GM19455 (cell line): ENCODE data around the gene SLC51A.
"Not testable (repeated sequence)": the region's sequence is repeated elsewhere in the genome, so short reads cannot be mapped to it uniquely, and the experiment has no call there.

Source experiments
- ATAC-seq: cut with Tn5 transposase; IDR thresholded peaks from one replicate; pipeline ENCODE4 v1.9.1; 2021; ENCODE audit not compliant: unreplicated experiment

SLC51A gene

GRCh38 chr3:196237203-196237602 lies 20.9 kb downstream of the SLC51A start:
- no peak for ATAC-seq

- no peak for ATAC-seq
These were observed 22.6 kb downstream of the SLC51A start for GRCh38 chr3:196238612-196239560.

DNA sequence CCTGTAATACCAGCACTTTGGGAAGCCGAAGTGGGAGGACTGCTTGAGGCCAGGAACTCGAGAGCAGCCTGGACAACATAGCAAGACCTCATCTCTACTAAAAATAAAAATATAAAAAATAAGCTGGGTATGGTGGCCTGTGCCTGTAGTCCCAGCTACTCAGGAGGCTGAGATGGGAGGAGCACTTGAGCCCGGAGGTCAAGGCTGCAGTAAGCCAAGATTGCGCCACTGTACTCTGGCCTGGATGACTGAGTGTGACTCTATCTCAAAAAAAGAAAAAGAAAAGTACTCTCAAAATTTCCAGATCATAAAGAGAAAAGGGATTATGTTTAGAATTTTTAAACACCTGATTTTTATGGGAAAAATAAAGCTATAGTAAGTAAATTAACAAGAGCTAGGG lies 24.1 kb downstream of the SLC51A start:
- no peak for ATAC-seq

DNA sequence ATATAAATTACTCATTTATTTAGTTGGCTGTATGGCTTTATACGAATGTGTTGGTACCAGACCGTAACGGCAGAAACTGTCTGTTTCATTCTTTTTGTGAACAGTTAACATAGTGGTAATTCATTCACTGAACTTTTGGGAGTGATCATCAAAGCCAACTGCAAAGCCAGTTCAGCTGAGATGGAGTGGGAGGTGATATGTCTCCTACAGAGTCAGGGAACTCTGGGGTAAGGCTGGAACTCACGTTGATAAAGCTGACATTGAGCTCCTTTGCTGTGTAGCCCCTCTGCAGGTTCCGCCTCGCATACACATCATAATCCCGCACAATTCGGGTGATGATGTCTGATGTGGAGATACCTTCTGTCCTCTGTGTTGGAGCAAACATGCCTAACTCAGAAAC lies 25.4 kb downstream of the SLC51A start:
- no peak for ATAC-seq

- ATAC-seq, result not testable (repeated sequence)
These were observed 27.8 kb downstream of the SLC51A start for GRCh38 chr3:196244166-196244565.

- ATAC-seq, result no peak
These were observed 30.4 kb downstream of the SLC51A start for GRCh38 chr3:196246612-196247308.

GRCh38 chr3:196251918-196252317 lies 35.6 kb downstream of the SLC51A start:
- no peak for ATAC-seq

DNA sequence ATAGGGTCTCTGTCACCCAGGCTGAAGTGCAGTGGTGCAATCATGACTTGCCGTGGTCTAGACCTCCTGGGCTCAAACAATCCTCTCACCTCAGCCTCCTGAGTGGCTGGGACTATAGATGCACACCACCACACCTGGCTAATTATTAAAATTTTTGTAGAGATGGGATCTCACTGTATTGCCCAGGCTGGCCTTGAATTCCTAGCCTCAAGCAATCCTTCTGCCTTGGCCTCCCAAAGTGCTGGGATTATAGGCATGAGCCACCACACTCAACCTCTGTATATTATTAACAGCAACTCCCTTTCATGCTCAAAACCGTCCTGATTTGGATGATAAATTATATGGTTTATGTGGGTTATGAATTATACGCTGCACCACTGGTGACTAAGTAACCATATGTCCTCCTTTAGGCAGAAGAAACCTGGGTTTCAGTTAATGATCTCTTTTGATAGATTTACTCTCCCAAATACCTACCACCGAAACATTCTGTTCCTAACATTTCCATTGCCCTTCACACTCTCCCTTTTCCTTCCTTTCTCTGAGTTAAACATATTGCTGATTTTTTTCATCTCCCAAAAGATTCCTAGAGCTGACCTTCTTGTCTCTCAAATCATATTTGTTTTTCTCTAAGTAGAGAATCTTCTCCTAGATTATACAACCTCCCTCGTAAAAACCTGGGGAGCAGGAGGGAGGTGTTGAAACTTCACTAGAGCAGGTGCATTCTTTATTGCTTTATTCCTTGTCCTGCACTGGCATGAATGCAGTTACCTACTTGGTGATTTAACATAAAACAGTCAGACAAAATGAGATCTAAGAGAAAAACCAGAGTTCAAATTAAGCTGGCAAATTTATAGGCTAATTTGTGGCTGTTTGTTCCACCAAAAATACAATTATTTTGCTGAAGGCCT lies 38.3 kb downstream of the SLC51A start:
- ATAC-seq, result no peak

- ATAC-seq, result no peak
These were observed 39.4 kb downstream of the SLC51A start for GRCh38 chr3:196255776-196256175.

GRCh38 chr3:196260784-196261183 lies 44.5 kb downstream of the SLC51A start:
- ATAC-seq, result no peak

DNA sequence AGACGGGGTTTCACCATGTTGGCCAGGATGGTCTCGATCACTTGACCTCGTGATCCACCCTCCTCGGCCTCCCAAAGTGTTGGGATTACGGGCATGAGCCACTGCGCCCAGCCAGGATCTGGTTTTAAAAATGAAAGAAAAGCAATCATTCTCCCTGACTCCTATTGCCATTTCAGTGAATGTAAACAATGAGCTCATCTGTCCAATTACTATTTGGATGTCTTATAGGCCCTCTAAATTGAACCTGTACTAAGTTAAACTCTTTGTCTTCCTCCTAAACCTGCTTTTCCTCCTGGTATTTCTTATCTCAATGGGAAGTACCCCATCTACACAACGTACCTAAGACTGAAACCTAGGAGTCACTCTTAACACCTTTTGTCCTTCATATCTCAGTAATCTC lies 47.5 kb downstream of the SLC51A start:
- no peak for ATAC-seq

- ATAC-seq, result no peak
These were observed 52.2 kb downstream of the SLC51A start for GRCh38 chr3:196268284-196269163.

DNA sequence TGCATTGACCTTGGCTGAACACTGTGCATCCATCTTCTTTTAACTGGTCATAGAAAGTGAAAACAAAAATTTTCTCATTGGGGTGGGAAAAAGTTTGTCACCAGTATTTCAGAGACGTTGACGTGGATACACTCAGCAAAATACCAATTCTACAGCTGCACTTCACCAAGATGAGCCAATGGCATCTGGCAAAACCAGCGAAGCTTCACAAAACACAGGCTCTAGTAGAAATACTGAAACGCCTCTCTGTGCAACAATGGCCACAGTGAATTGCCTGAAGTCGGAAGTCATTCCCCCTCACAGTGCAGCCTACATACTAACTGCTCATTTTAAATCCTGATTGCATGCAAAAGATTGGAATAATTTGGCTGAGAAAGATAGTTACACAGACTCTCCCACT lies 54.2 kb downstream of the SLC51A start:
- ATAC-seq, result no peak

DNA sequence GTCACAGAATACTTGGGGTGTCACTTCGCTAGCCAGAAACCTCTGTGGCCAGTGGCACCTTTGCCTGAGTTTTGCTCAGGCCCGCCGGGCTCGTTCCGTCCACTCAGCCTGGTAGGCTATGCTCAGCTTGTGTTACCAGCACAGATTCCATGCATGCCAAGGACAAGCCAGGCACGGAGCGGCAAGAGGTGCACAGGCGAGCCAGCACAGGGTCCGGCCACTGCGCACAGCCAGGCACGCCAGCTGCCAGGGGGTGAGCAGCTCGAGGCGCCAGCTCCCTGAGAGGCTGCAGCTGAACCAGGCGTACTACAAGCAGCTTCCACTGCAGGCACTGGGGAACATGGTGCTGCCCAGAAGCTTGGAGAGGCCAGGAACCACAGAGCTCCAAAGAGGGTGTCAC lies 56.5 kb downstream of the SLC51A start:
- ATAC-seq, result no peak

DNA sequence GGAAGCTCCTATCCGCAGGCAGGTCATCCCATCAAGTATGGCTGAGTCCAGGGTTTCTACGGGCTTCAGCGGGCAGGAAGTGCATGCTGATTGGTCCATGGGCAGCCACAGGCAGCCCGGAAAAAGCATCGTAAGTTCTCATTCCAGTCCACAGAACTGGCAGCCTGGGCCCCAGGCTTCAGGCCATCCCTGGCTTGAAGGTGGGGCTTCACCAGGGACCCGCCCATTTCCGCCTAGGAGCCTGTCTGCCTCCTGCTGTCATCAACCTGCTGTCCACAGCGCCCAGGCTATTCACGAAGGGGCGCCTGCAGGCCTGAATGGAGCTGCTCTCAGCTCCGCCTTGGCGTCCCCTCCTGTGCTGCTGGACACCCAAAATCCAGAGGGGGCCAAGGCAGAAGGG lies 57.3 kb downstream of the SLC51A start:
- no peak for ATAC-seq

- peak; percentile 86 for ATAC-seq
These were observed 58.3 kb downstream of the SLC51A start for GRCh38 chr3:196274585-196274984.

DNA sequence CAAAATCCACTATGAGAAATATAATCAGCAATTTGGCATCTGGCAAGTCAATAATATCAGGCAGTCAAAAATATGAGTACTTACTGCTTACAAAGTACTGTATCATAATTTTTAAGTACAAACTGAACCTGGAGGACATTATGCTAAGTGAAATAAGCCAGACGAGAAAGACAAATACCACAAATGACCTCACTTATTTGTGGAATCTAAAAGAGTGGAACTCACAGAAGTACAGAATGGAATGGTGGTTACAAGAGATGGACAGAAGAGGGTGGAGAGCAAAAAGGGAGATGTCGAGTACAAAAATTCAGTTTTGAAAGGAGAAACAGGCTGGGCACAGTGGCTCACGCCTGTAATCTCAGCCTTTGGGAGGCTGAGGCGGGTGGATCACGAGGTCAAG lies 58.8 kb downstream of the SLC51A start:
- ATAC-seq, result no peak

DNA sequence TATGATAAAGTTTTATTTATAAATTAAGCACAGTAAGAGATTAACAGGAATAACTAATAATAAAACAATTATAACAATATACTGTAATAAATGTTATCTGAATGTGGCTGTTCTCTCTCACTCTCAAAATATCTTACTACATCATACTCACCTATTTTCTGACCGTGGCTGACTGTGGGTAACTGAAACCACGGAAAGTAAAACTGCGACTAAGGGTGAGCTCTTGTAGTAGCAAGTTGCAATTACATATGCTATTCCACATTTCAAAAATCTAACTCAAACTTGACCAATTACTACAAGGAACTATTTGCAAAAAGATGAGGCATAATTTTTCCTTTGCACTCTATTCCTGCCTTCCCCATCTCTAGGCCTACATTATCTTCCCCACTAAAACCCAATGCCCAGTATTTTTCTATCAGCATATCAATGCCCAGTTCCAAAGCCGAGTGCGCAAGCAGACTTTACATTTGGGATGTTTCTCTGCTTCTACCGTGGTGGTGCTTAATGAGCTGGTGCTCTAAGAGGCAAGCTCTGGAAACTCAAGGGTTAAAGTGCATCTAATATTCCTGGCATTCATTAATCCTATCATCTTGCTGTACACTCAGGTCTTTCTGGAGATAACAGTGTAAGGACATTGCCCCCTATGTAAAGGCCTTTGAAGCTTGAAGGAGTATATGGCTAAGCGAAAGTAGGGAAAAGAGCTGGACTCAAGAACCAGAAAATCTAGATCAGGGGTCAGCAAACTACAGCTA lies 64.5 kb downstream of the SLC51A start:
- ATAC-seq, result no peak

DNA sequence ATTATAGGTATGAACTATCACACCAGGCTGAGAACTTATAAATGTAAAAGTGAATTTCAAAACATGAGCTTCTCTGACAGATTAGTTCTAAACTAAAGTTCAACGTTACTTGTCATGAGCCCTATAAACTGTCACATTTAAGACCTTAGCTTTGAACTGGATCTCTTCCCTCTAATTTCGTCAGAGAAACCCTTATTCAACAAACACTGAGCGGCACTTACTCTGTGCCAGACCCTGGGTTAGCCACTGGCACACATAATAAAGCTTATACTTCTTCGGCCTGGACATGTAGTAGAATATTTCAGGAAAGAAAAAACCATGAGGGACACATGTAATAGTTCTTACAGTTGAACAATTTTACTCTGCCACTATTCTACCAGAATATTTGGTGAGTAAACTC lies 65.6 kb downstream of the SLC51A start:
- ATAC-seq, result no peak
